Mucosa of stomach (tissue), 1 donor: ENCODE results near the gene PFN3.

Experiments used
- H3K27me3 ChIP-seq: one replicate; pipeline ENCODE4 v1.7.0; 2013; ENCODE audit warnings: mild to moderate bottlenecking, low read length; ENCODE audit not compliant: control insufficient read depth, insufficient read depth
- H3K36me3 ChIP-seq: one replicate; pipeline ENCODE4 v1.7.0; 2013; ENCODE audit warnings: low read length; ENCODE audit not compliant: control insufficient read depth, insufficient read depth
- H3K4me1 ChIP-seq: one replicate; pipeline ENCODE4 v1.7.0; 2013; ENCODE audit warnings: mild to moderate bottlenecking, low read length; ENCODE audit not compliant: control insufficient read depth, insufficient read depth
- H3K4me3 ChIP-seq: one replicate; pipeline ENCODE4 v1.7.0; 2013; ENCODE audit warnings: low read length
- H3K9ac ChIP-seq: one replicate; pipeline ENCODE4 v1.7.0; 2013; ENCODE audit warnings: mild to moderate bottlenecking, low read length, moderate library complexity
- H3K9me3 ChIP-seq: one replicate; pipeline ENCODE4 v1.7.0; 2013; ENCODE audit warnings: mild to moderate bottlenecking, low read length, moderate library complexity; ENCODE audit not compliant: control insufficient read depth
- donor health status: Pancreatic carcinoma.

PFN3 gene, protein sequence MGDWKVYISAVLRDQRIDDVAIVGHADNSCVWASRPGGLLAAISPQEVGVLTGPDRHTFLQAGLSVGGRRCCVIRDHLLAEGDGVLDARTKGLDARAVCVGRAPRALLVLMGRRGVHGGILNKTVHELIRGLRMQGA

DNA sequence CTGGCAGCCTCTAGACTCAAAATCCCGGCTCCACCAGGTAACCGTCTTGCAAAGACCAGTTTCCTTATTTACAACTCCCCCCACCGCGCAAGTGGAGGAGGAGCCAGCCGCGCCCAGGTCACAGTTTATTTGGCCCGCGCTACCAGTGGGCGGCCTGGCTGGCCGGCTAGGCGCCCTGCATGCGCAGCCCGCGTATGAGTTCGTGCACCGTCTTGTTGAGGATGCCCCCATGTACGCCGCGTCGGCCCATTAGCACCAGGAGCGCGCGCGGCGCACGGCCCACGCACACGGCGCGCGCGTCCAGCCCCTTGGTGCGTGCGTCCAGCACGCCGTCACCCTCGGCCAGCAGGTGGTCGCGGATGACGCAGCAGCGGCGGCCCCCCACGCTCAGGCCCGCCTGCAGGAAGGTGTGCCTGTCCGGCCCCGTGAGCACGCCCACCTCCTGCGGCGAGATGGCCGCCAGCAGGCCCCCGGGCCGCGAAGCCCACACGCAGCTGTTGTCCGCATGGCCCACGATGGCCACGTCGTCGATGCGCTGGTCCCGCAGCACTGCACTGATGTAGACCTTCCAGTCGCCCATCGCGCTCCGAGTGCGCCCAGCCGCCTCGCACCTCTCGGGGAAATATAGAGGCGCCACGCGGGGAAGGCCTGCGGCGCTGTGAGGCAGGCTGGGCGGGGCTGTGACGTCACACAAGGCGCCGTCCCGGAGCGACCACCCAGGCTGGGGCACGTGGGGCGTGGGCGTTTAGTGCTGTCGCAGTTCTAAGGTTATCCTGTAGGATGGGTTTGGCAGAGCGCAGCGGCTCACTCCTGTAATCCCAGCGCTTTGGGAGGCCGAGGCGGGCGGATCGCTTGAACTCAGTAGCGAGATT, at the start of gene PFN3:
PFN3 (minus strand) TSS at position 665 of the 872 bp plus-strand sequence; CDS start at position 580, 85 bp downstream.
- Histone ChIP-seq H3K9me3 (no peaks in the 10 kb centered on the region), H3K36me3 (no peaks in the 10 kb centered on the region), H3K27me3 (peaks cover 48% of the 10 kb centered on the region), H3K4me3 (no peak within 1 kb of the TSS), H3K9ac (no peak within 1 kb of the TSS), H3K4me1 (peaks cover 45% of the 10 kb centered on the region)

- Histone ChIP-seq H3K36me3 (no peaks in the 10 kb centered on the region), H3K4me1 (peaks cover 25% of the 10 kb centered on the region), H3K9ac (no peak overlapping the region), H3K9me3 (no peaks in the 10 kb centered on the region), H3K27me3 (peaks cover 34% of the 10 kb centered on the region), H3K4me3 (no peak overlapping the region)
Observed at GRCh38 chr5:177449140-177450061, 48.9 kb upstream of the PFN3 start.

- Histone ChIP-seq H3K9ac (no peak overlapping the region), H3K27me3 (peaks cover 32% of the 10 kb centered on the region), H3K9me3 (no peaks in the 10 kb centered on the region), H3K4me1 (peaks cover 15% of the 10 kb centered on the region), H3K36me3 (no peaks in the 10 kb centered on the region), H3K4me3 (no peak overlapping the region)
Observed at GRCh38 chr5:177448244-177448950, 47.9 kb upstream of the PFN3 start.

DNA sequence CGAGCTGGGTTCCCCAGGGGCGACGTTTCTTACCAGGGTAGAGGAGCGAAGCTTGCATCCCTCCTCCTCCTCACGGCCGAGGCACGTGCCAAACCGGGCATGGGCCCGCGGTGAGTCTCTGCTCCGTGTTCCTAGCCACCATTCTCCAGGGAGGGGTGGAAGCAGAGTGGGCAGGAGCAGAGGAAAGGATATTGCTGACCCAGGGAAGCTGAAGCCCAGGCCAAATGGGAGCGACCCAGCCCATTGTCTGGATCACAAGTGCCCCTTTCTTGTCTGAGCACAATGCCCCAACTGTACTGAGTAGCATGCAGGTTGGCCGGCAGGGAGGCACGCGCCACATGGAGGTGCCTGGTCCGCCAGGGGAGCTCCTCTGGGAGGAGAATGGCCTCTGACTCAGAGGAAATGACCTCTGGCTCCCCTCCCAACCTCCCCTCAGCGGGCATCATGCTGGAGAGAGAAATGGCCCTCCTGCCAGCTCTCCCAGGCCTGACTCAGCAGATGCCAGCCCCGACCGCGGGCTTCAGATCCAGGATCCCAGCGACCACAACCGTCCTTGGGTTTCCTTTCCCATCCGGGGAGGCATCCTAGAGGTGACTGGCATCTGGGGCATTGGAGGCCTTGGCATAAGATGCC, 47.3 kb upstream of the PFN3 start:
- Histone ChIP-seq H3K9ac (peak overlapping the region; percentile 15), H3K9me3 (no peaks in the 10 kb centered on the region), H3K4me1 (peaks cover 15% of the 10 kb centered on the region), H3K27me3 (peaks cover 26% of the 10 kb centered on the region), H3K4me3 (no peak overlapping the region), H3K36me3 (no peaks in the 10 kb centered on the region)

GRCh38 chr5:177447066-177447610, 46.7 kb upstream of the PFN3 start:
- Histone ChIP-seq H3K27me3 (peaks cover 26% of the 10 kb centered on the region), H3K9ac (no peak overlapping the region), H3K4me1 (peaks cover 15% of the 10 kb centered on the region), H3K4me3 (no peak overlapping the region), H3K9me3 (no peaks in the 10 kb centered on the region), H3K36me3 (no peaks in the 10 kb centered on the region)

DNA sequence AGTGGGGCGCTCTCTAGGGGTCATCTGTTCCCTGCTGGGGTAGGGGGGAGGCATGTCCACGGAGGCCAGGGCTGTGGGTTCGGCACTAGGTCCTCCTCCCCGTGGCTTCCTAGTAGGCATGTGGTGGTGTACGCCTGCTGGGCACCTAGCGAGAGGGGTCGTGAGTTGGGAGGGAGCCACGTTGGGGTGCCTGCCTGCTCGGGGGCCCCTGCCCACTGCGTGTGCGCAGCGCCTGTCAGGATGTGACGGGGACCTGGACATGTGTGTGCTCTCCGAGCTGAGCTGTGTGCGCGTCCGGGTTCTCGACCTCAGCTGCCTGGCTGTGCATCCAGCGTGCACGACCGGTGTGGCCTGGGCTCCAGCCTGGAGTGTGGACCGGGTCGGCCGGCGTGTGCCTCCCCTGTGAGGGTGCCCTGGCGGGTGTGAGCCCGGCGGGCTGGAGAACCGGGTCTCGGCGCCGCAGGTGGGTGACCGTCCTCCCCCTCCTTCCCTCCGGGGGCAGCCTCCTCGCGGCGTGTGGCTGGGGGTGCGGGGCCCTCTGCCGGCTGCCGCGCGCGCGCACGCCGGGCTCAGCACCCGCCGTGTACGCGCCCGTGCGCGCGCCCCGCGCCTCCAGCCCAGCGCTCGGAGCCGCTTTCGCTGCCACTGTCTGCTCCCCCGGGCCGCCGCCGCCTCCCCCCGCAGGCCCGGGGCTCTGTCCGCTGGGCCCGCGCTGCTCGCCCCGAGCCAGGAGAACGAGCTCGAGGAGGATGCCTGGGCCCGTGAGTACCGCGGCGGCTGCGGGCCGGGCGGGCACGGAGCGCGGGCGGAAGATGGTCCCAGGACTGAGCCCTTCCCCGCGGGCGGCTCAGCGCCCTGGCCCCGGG, 46.0 kb upstream of the PFN3 start, which contains the start of gene PRR7:
PRR7 (plus strand) TSS at position 615 of the 866 bp plus-strand sequence. CDS start 8,254 bp downstream, outside the sequence.
- H3K36me3 ChIP-seq = no peaks in the 10 kb centered on the region
- H3K4me3 ChIP-seq = peak within 1 kb of the TSS; percentile 9
- no peaks in the 10 kb centered on the region for H3K9me3 ChIP-seq
- peaks cover 15% of the 10 kb centered on the region for H3K4me1 ChIP-seq
- peak within 1 kb of the TSS; percentile 29 for H3K9ac ChIP-seq
- H3K27me3 ChIP-seq = peaks cover 26% of the 10 kb centered on the region

GRCh38 chr5:177445917-177446199, 45.4 kb upstream of the PFN3 start:
- H3K4me3 ChIP-seq = no peak overlapping the region
- H3K4me1 ChIP-seq = peaks cover 15% of the 10 kb centered on the region
- no peaks in the 10 kb centered on the region for H3K9me3 ChIP-seq
- H3K27me3 ChIP-seq = peaks cover 26% of the 10 kb centered on the region
- no peaks in the 10 kb centered on the region for H3K36me3 ChIP-seq
- peak overlapping the region; percentile 29 for H3K9ac ChIP-seq

GRCh38 chr5:177445052-177445916, 44.8 kb upstream of the PFN3 start:
- H3K9me3 ChIP-seq = no peaks in the 10 kb centered on the region
- H3K27me3 ChIP-seq = peaks cover 26% of the 10 kb centered on the region
- peaks cover 15% of the 10 kb centered on the region for H3K4me1 ChIP-seq
- H3K4me3 ChIP-seq = no peak overlapping the region
- H3K9ac ChIP-seq = no peak overlapping the region
- H3K36me3 ChIP-seq = no peaks in the 10 kb centered on the region

DNA sequence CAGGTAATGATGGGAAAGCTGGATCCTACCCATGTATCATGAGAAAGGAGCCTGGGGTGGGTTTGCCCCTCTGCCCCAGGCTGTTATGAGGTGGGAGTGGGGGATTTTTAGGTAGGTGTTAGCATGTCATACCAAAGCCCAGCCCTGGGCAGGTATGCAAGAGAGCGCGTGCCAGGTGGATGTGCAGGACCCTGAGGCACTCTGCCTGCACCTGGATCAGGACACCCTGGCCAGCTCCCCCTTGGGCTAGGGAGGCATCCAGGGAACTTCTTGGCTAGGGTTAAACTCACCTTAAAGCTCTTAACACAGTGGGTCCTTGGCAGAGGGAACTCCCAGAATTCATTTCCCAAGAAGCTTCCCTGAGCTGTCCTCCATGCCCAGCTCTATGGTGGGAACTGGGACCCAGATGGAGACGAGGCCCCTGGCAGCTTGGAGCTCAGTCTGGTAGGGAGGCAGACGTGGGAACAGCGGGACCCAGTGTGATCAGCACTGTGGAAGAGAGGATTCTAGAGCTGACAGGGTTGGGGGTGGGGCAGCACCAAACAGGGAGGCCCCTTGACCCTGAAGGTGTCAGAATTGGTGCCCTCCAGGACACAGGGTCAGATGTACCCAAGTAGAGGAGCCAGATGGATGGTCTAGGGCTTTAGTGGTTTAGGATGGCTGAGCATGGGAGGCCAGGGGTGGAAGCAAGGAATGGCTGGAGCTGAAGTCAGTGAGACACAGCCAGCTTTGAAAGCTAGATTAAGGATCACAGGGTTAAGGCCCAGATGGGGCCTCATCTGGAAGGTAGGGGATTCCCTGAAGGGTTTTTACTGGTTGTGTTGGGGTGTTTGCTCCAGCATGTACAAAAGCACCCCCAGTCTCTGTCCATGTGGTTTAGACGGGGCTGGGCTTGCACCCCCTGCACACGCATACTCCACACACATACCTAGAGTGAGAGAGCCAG, 43.9 kb upstream of the PFN3 start:
- H3K4me1 ChIP-seq = peaks cover 15% of the 10 kb centered on the region
- no peak overlapping the region for H3K9ac ChIP-seq
- no peaks in the 10 kb centered on the region for H3K9me3 ChIP-seq
- H3K36me3 ChIP-seq = no peaks in the 10 kb centered on the region
- no peak overlapping the region for H3K4me3 ChIP-seq
- peaks cover 20% of the 10 kb centered on the region for H3K27me3 ChIP-seq
